Liver (tissue), 3 donors: ENCODE data around the gene TSPAN18.

ENCODE experiments used
- ATF3 ChIP-seq: IDR thresholded peaks from 2 replicates; pipeline ENCODE4 v1.6.1; 2016; ENCODE audit warnings: antibody characterized with exemption
- CTCF ChIP-seq: fragments of 150-350 bp; IDR thresholded peaks from 2 replicates; pipeline ENCODE4 v1.5.1; 2017; ENCODE audit warnings: improper control_type of control experiment, low read depth, low read length; ENCODE audit not compliant: missing input control
- EGR1 ChIP-seq, 2 donors: IDR thresholded peaks; 2 replicates each; pipeline ENCODE4 v1.6.1; 2016 to 2018; ENCODE audit warnings: antibody characterized with exemption in 2 of 2, low read depth in 2 of 2
- FOXA2 ChIP-seq: IDR thresholded peaks from 2 replicates; pipeline ENCODE4 v1.6.1; 2016; ENCODE audit warnings: antibody characterized with exemption
- GABPA ChIP-seq, 2 donors: IDR thresholded peaks in 1 of 2; conservative IDR thresholded peaks in 1 of 2; 2 replicates each; pipeline ENCODE4 v1.6.1; 2016; ENCODE audit warnings: antibody characterized with exemption in 2 of 2, mild to moderate bottlenecking in 1 of 2, moderate library complexity in 1 of 2
- JUND ChIP-seq, 2 donors: IDR thresholded peaks; 2 replicates each; pipeline ENCODE4 v1.6.1; 2016; ENCODE audit warnings: antibody characterized with exemption in 2 of 2
- MAX ChIP-seq: IDR thresholded peaks from 2 replicates; pipeline ENCODE4 v1.6.1; 2016; ENCODE audit warnings: antibody characterized with exemption
- NR2F2 ChIP-seq: IDR thresholded peaks from 2 replicates; pipeline ENCODE4 v1.6.1; 2016; ENCODE audit warnings: antibody characterized with exemption
- RAD21 ChIP-seq, 2 donors: IDR thresholded peaks; 2 replicates each; pipeline ENCODE4 v1.6.1; 2016; ENCODE audit warnings: antibody characterized with exemption in 2 of 2, mild to moderate bottlenecking in 2 of 2
- REST ChIP-seq: IDR thresholded peaks from 2 replicates; pipeline ENCODE4 v1.6.1; 2016; ENCODE audit warnings: antibody characterized with exemption, mild to moderate bottlenecking
- RXRA ChIP-seq, 2 donors: IDR thresholded peaks; 2 replicates each; pipeline ENCODE4 v1.6.1; 2017 to 2018; ENCODE audit warnings: antibody characterized with exemption in 2 of 2, mild to moderate bottlenecking in 1 of 2
- SP1 ChIP-seq: IDR thresholded peaks from 2 replicates; pipeline ENCODE4 v1.6.1; 2018; ENCODE audit warnings: antibody characterized with exemption, mild to moderate bottlenecking
- TAF1 ChIP-seq: conservative IDR thresholded peaks from 2 replicates; pipeline ENCODE4 v1.6.1; 2016; ENCODE audit warnings: antibody characterized with exemption, mild to moderate bottlenecking
- YY1 ChIP-seq: IDR thresholded peaks from 2 replicates; pipeline ENCODE4 v1.6.1; 2016; ENCODE audit warnings: antibody characterized with exemption, mild to moderate bottlenecking
- donor health status: healthy.
- donor health status: healthy.

GRCh38 chr11:44752713-44753112 lies 26.0 kb downstream of the TSPAN18 start:
- TF ChIP-seq CTCF: no peak
- no peak for TF ChIP-seq YY1
- no peak for TF ChIP-seq REST
- no peak for TF ChIP-seq TAF1
- no peak for TF ChIP-seq JUND (IDR thresholded peaks at IDR 0.05)
- no peak for TF ChIP-seq RAD21 (IDR thresholded peaks at IDR 0.05)
- TF ChIP-seq SP1: no peak
- TF ChIP-seq RXRA (IDR thresholded peaks at IDR 0.05): no peak
- no peak for TF ChIP-seq EGR1 (IDR thresholded peaks at IDR 0.05; ENCODE audit: low read depth in 2 of 2)
- TF ChIP-seq MAX: no peak
- no peak for TF ChIP-seq GABPA (IDR thresholded peaks at IDR 0.05 in 1 of 2, conservative IDR thresholded peaks at IDR 0.05 in 1 of 2)
- no peak for TF ChIP-seq FOXA2
- no peak for TF ChIP-seq ATF3
- TF ChIP-seq NR2F2: no peak
